Measurements from ENCODE around the gene ZXDC.

GRCh38 chr3:126521122-126521891 is 45.6 kb upstream of the ZXDC start:
- TF ChIP-seq CTCF (conservative IDR thresholded peaks at IDR 0.05) (no peak), EZH2 (IDR thresholded peaks at IDR 0.05; ENCODE audit: low read depth) (no peak)

Measured in PC-9 (cell line).